ENCODE measurements around the gene SELENOK.

GRCh38 chr3:53850895-53851294 lies 40.8 kb downstream of the SELENOK start:
- TF ChIP-seq CTCF (IDR thresholded peaks at IDR 0.05) (no peak), EZH2 (IDR thresholded peaks at IDR 0.05; ENCODE audit: borderline replicate concordance, insufficient read depth, low read depth, low read length, poor library complexity, severe bottlenecking) (no peak)
